Measurements from ENCODE around the gene POLR2H. TPM values are rescaled to one million over a fixed set of nuclear protein-coding genes. Genes with fewer than 3 reads are reported as not detected.
A peak's percentile ranks its signal among the peaks of the same experiment; 100 is the strongest.

The POLR2H gene
- total RNA-seq, 1 donor from 2014 or later: 48.1 TPM

- H3K4me3 Mint-ChIP-seq (ENCODE audit: unreplicated experiment): no peak overlapping the region
- H3K4me1 Mint-ChIP-seq (ENCODE audit: low read depth, unreplicated experiment): no peaks in the 10 kb centered on the region
- H3K9me3 Mint-ChIP-seq (ENCODE audit: unreplicated experiment): no peaks in the 10 kb centered on the region
- H3K27me3 Mint-ChIP-seq (ENCODE audit: unreplicated experiment): peaks cover 9% of the 10 kb centered on the region
- DNase-seq: no peak
- no peaks in the 10 kb centered on the region for H3K36me3 Mint-ChIP-seq (ENCODE audit: unreplicated experiment)
- no peak overlapping the region for H3K27ac Mint-ChIP-seq (ENCODE audit: unreplicated experiment)
- TF ChIP-seq CTCF (IDR thresholded peaks at IDR 0.05; ENCODE audit: partially characterized antibody, unreplicated experiment): no peak
These were observed 27.4 kb downstream of the POLR2H start for GRCh38 chr3:184388936-184389230.

- no peak overlapping the region for H3K4me3 Mint-ChIP-seq (ENCODE audit: unreplicated experiment)
- H3K27me3 Mint-ChIP-seq (ENCODE audit: unreplicated experiment): peaks cover 9% of the 10 kb centered on the region
- no peaks in the 10 kb centered on the region for H3K9me3 Mint-ChIP-seq (ENCODE audit: unreplicated experiment)
- no peak overlapping the region for H3K27ac Mint-ChIP-seq (ENCODE audit: unreplicated experiment)
- no peaks in the 10 kb centered on the region for H3K4me1 Mint-ChIP-seq (ENCODE audit: low read depth, unreplicated experiment)
- H3K36me3 Mint-ChIP-seq (ENCODE audit: unreplicated experiment): no peaks in the 10 kb centered on the region
- TF ChIP-seq CTCF (IDR thresholded peaks at IDR 0.05; ENCODE audit: partially characterized antibody, unreplicated experiment): no peak
- no peak for DNase-seq
These were observed 27.9 kb downstream of the POLR2H start for GRCh38 chr3:184389384-184389783.

- no peaks in the 10 kb centered on the region for H3K9me3 Mint-ChIP-seq (ENCODE audit: unreplicated experiment)
- no peak overlapping the region for H3K4me3 Mint-ChIP-seq (ENCODE audit: unreplicated experiment)
- DNase-seq: no peak
- no peaks in the 10 kb centered on the region for H3K36me3 Mint-ChIP-seq (ENCODE audit: unreplicated experiment)
- TF ChIP-seq CTCF (IDR thresholded peaks at IDR 0.05; ENCODE audit: partially characterized antibody, unreplicated experiment): no peak
- H3K27ac Mint-ChIP-seq (ENCODE audit: unreplicated experiment): no peak overlapping the region
- H3K4me1 Mint-ChIP-seq (ENCODE audit: low read depth, unreplicated experiment): peaks cover 1% of the 10 kb centered on the region
- H3K27me3 Mint-ChIP-seq (ENCODE audit: unreplicated experiment): peaks cover 9% of the 10 kb centered on the region
These were observed 28.5 kb downstream of the POLR2H start for GRCh38 chr3:184389935-184390528.

- H3K9me3 Mint-ChIP-seq (ENCODE audit: unreplicated experiment): no peaks in the 10 kb centered on the region
- H3K27me3 Mint-ChIP-seq (ENCODE audit: unreplicated experiment): peaks cover 9% of the 10 kb centered on the region
- H3K4me1 Mint-ChIP-seq (ENCODE audit: low read depth, unreplicated experiment): peaks cover 5% of the 10 kb centered on the region
- H3K27ac Mint-ChIP-seq (ENCODE audit: unreplicated experiment): no peak overlapping the region
- H3K4me3 Mint-ChIP-seq (ENCODE audit: unreplicated experiment): no peak overlapping the region
- H3K36me3 Mint-ChIP-seq (ENCODE audit: unreplicated experiment): no peaks in the 10 kb centered on the region
- no peak for DNase-seq
- TF ChIP-seq CTCF (IDR thresholded peaks at IDR 0.05; ENCODE audit: partially characterized antibody, unreplicated experiment): no peak
These were observed 29.8 kb downstream of the POLR2H start for GRCh38 chr3:184391266-184391665.

GRCh38 chr3:184395320-184395660 is 33.8 kb downstream of the POLR2H start:
- no peak overlapping the region for H3K27ac Mint-ChIP-seq (ENCODE audit: unreplicated experiment)
- H3K27me3 Mint-ChIP-seq (ENCODE audit: unreplicated experiment): peaks cover 2% of the 10 kb centered on the region
- H3K36me3 Mint-ChIP-seq (ENCODE audit: unreplicated experiment): no peaks in the 10 kb centered on the region
- H3K4me3 Mint-ChIP-seq (ENCODE audit: unreplicated experiment): no peak overlapping the region
- H3K4me1 Mint-ChIP-seq (ENCODE audit: low read depth, unreplicated experiment): peaks cover 5% of the 10 kb centered on the region
- no peaks in the 10 kb centered on the region for H3K9me3 Mint-ChIP-seq (ENCODE audit: unreplicated experiment)
- peak; percentile 47 for DNase-seq
- no peak for TF ChIP-seq CTCF (IDR thresholded peaks at IDR 0.05; ENCODE audit: partially characterized antibody, unreplicated experiment)
